Measurements from ENCODE around the gene EFS. TPM values are rescaled to one million over a fixed set of nuclear protein-coding genes. Genes with fewer than 3 reads are reported as not detected.
"Not testable (repeated sequence)": the region's sequence is repeated elsewhere in the genome, so short reads cannot be mapped to it uniquely, and the experiment has no call there.

EFS gene
- total RNA-seq (2014; rRNA removed; shearing (Covaris generic)): 0.05 TPM in 1 of 2 replicates, not detected in the other
- not detected in 2 replicates for polyA plus RNA-seq (2014; cell fraction: nucleus; rRNA removed)

- DNase-seq (ENCODE audit: extremely low read depth, low read depth): no peak
Observed at GRCh38 chr14:23365036-23365731, at the start of gene EFS. Gene EFS, minus strand, starts transcription at chr14:23365172. Its CDS starts 147 bp downstream, at chr14:23365025.

- no peak for DNase-seq (ENCODE audit: extremely low read depth, low read depth)
Observed at GRCh38 chr14:23414254-23414653, 49.3 kb upstream of the EFS start.

GRCh38 chr14:23413681-23414080 lies 48.7 kb upstream of the EFS start:
- no peak for DNase-seq (ENCODE audit: extremely low read depth, low read depth)

GRCh38 chr14:23411563-23412525 lies 46.9 kb upstream of the EFS start:
- no peak for DNase-seq (ENCODE audit: extremely low read depth, low read depth)

GRCh38 chr14:23409966-23410635 lies 45.1 kb upstream of the EFS start:
- DNase-seq (ENCODE audit: extremely low read depth, low read depth): no peak

GRCh38 chr14:23409475-23409874 lies 44.5 kb upstream of the EFS start:
- DNase-seq (ENCODE audit: extremely low read depth, low read depth): no peak

GRCh38 chr14:23408307-23408630 lies 43.3 kb upstream of the EFS start:
- DNase-seq (ENCODE audit: extremely low read depth, low read depth): no peak

GRCh38 chr14:23407516-23408306 lies 42.7 kb upstream of the EFS start, which contains the start of gene MYH6:
Gene MYH6, minus strand, starts transcription at chr14:23408273. Its CDS starts 1,050 bp downstream, at chr14:23407223.
- DNase-seq (ENCODE audit: extremely low read depth, low read depth): no peak

GRCh38 chr14:23406725-23407355 lies 41.9 kb upstream of the EFS start:
- DNase-seq (ENCODE audit: extremely low read depth, low read depth): no peak

GRCh38 chr14:23406244-23406643 lies 41.3 kb upstream of the EFS start:
- DNase-seq (ENCODE audit: extremely low read depth, low read depth): no peak

GRCh38 chr14:23405516-23406025 lies 40.6 kb upstream of the EFS start:
- no peak for DNase-seq (ENCODE audit: extremely low read depth, low read depth)

GRCh38 chr14:23405096-23405495 lies 40.1 kb upstream of the EFS start:
- no peak for DNase-seq (ENCODE audit: extremely low read depth, low read depth)

- no peak for DNase-seq (ENCODE audit: extremely low read depth, low read depth)
Observed at GRCh38 chr14:23404331-23404900, 39.4 kb upstream of the EFS start.

GRCh38 chr14:23403908-23404307 lies 38.9 kb upstream of the EFS start:
- no peak for DNase-seq (ENCODE audit: extremely low read depth, low read depth)

GRCh38 chr14:23403139-23403438 lies 38.1 kb upstream of the EFS start:
- DNase-seq (ENCODE audit: extremely low read depth, low read depth): no peak

GRCh38 chr14:23402296-23403138 lies 37.5 kb upstream of the EFS start:
- no peak for DNase-seq (ENCODE audit: extremely low read depth, low read depth)

GRCh38 chr14:23401291-23401690 lies 36.3 kb upstream of the EFS start:
- DNase-seq (ENCODE audit: extremely low read depth, low read depth): no peak

- DNase-seq (ENCODE audit: extremely low read depth, low read depth): not testable (repeated sequence)
Observed at GRCh38 chr14:23400496-23401149, 35.7 kb upstream of the EFS start.
